ENCODE measurements around the gene PTCD3.

PTCD3 gene

GRCh38 chr2:86185517-86186212 lies 79.6 kb downstream of the PTCD3 start:
- no peak for TF ChIP-seq CTCF (IDR thresholded peaks at IDR 0.05)
- no peak overlapping the region for H3K4me3 ChIP-seq (ENCODE audit: low read depth in 1 of 2, low read length in 1 of 2)
- peaks cover 5 to 16% of the 10 kb centered on the region in 2 experiments for H3K4me1 ChIP-seq (ENCODE audit: control insufficient read depth in 1 of 2, insufficient read depth in 1 of 2, low read depth in 1 of 2, low read length in 1 of 2)
- no peaks in the 10 kb centered on the region for H3K36me3 ChIP-seq
- H3K9me3 ChIP-seq = no peaks in the 10 kb centered on the region
- peak overlapping the region; percentile 35 for H3K27ac ChIP-seq
- no peaks in the 10 kb centered on the region for H3K27me3 ChIP-seq

DNA sequence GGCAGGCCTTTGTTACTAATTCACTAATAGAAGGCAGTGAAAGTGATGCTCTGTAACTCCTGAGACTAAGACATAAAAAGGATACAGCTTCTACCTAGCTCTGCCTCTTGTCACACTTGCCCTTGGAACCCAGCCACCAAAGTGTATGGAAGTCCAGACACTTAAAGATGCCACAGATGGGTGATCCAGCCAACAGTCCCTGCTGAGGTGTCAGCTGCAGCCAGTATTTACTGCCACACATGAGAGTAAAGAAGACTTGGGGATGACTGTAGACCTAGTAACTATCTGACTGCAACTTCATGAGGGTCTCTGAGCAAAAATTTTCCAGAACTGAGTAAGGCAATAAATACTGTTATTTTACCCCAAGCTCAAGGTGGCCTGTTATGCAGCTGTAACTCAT lies 80.4 kb downstream of the PTCD3 start:
- no peaks in the 10 kb centered on the region for H3K27me3 ChIP-seq
- peak overlapping the region; percentile 35 for H3K27ac ChIP-seq
- no peaks in the 10 kb centered on the region for H3K9me3 ChIP-seq
- no peaks in the 10 kb centered on the region for H3K36me3 ChIP-seq
- no peak for TF ChIP-seq CTCF (IDR thresholded peaks at IDR 0.05)
- H3K4me1 ChIP-seq (ENCODE audit: control insufficient read depth in 1 of 2, insufficient read depth in 1 of 2, low read depth in 1 of 2, low read length in 1 of 2) = peaks cover 5 to 16% of the 10 kb centered on the region in 2 experiments
- H3K4me3 ChIP-seq (ENCODE audit: low read depth in 1 of 2, low read length in 1 of 2) = no peak overlapping the region

DNA sequence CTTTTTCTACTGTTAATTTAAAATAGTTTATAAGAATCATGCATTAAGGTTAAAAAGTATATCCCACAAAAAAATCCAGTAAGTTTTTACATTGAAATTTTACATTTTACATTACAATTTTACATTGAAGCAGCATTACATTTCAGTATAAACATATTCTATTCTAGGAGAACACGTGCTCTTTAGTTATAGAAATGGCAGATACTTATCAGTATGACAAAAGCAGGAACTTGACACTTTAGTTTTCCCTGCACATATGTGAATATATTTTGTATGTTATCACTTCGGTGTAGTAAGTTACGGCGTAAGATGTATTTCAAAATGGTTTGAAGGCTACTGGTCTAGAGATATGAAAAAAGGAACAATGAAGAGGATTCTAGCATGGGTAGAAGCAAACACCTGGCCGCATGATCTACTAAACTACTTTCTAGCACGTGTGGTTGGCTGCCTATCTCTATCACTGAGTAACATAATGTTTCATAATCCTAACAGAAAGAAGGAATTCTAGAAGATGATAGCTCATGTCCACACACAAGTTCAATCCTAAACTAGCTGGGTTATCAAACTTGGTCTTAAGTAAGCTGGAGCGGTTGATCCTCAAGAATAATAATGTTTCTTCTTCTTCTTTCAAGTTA lies 83.9 kb downstream of the PTCD3 start:
- Histone ChIP-seq H3K27ac (no peak overlapping the region), H3K4me3 (ENCODE audit: low read depth in 1 of 2, low read length in 1 of 2) (no peak overlapping the region), H3K36me3 (no peaks in the 10 kb centered on the region), H3K4me1 (ENCODE audit: control insufficient read depth in 1 of 2, insufficient read depth in 1 of 2, low read depth in 1 of 2, low read length in 1 of 2) (peaks cover 16 to 26% of the 10 kb centered on the region in 2 experiments), H3K9me3 (no peaks in the 10 kb centered on the region), H3K27me3 (no peaks in the 10 kb centered on the region)
- TF ChIP-seq CTCF (IDR thresholded peaks at IDR 0.05) = no peak

Measured in neutrophil (primary cell).